ENCODE measurements around the gene CDC20.
A peak's percentile ranks its signal among the peaks of the same experiment; 100 is the strongest.

CDC20 gene

DNA sequence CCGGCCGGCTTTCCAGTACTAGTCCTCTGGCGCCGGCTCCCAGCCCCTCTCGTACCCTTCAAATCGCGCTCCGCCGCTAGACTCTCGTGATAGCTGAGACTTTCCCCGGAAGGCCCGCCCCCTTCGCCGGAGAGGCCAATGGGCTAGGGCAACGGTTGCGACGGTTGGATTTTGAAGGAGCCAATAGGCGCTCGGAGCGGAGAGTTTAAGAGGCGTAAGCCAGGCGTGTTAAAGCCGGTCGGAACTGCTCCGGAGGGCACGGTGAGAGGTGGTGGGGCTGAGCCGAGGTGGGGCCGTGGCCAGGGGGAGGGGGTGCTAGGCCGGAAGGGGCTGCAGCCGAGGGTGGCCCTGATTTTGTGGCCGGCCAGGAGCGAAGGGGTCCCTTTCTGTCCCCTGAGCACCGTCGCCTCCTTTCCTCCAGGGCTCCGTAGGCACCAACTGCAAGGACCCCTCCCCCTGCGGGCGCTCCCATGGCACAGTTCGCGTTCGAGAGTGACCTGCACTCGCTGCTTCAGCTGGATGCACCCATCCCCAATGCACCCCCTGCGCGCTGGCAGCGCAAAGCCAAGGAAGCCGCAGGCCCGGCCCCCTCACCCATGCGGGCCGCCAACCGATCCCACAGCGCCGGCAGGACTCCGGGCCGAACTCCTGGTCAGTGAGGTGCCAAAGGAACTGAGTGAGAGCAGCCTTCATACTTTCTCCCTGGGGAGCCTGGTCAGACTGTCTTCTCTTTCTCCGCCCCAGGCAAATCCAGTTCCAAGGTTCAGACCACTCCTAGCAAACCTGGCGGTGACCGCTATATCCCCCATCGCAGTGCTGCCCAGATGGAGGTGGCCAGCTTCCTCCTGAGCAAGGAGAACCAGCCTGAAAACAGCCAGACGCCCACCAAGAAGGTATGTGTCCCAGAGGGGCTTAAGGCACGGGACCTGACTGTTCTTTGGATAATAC, at the start of gene CDC20:
Gene CDC20 (plus strand): TSS at position 236 of the 948 bp plus-strand sequence. CDS start 235 bp downstream, at position 471.
- peak; percentile 86 for DNase-seq

DNA sequence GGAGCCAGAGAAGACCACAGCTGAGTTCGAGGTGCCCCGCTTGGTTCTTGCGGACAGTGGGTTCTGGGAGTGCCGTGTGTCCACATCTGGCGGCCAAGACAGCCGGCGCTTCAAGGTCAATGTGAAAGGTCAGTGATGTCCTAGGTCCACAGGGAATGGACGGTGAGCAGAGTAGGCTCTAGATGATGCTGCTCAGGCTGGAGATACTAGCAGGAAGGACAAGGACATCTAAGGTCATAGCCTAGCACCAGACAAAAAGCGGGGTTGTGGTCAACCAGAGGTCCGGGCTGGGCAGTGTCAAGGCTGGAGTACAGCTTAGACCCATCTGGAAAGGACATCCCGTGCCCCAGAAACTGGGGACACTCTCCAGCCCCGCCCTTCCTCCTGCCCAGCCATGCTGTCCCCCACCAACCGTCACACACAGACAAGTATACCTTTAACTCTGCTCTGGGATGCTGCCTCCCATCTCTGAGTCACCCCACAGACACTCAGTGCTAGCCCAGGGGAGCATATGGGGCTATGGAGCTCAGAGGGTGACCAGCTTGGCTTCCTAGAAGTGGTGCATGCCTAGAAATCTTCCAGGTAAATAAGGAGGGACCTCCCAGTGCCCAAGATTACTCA, 49.3 kb upstream of the CDC20 start:
- DNase-seq, result no peak

DNA sequence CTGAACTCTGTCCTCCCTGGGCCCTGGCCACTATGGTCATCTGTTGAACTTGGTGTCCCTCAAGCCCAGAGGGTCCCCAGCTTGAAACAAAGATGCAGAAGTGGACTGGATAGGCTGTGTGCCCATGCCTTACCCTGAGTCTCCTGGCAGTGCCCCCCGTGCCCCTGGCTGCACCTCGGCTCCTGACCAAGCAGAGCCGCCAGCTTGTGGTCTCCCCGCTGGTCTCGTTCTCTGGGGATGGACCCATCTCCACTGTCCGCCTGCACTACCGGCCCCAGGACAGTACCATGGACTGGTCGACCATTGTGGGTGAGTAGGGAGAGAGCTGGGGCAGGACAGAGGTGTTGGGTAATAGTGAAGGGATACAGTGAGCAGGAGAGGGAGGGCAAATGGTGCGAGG, 47.3 kb upstream of the CDC20 start:
- DNase-seq, result no peak

DNA sequence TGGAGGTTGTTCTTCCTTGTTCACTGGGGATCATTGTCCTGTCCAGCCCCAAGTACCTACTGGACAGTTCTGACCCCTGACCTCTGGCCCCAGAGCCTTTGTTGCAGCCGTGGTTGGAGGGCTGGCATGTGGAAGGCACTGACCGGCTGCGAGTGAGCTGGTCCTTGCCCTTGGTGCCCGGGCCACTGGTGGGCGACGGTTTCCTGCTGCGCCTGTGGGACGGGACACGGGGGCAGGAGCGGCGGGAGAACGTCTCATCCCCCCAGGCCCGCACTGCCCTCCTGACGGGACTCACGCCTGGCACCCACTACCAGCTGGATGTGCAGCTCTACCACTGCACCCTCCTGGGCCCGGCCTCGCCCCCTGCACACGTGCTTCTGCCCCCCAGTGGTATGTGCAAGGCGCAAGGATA, 46.6 kb upstream of the CDC20 start:
- no peak for DNase-seq

DNA sequence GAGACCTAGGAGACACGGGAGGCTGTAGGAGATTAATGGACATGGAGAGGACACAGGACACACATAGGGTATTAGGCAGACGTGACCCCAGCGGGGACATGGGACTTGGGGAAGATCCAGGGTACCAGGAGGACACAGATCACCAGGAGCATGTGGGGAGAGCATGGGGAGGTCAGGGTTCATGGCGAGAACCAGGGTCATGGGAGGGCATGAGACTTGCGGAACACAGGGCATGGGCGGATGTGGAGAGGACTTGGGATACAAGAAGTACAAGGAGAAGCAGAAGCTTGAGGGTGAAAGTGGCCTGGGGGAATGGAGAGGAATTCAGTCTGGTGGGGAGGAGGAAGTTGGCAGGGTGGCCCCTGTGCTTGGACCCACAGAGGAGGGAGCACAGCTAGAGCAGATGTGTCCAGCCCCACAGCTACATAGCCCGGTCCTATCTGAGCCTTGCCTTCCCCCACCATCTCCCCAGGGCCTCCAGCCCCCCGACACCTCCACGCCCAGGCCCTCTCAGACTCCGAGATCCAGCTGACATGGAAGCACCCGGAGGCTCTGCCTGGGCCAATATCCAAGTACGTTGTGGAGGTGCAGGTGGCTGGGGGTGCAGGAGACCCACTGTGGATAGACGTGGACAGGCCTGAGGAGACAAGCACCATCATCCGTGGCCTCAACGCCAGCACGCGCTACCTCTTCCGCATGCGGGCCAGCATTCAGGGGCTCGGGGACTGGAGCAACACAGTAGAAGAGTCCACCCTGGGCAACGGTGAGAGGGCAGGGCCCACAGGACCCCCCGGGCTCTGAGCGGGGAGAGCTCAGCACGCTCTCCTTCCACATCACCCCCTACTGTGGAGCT, 45.9 kb upstream of the CDC20 start:
- no peak for DNase-seq

DNA sequence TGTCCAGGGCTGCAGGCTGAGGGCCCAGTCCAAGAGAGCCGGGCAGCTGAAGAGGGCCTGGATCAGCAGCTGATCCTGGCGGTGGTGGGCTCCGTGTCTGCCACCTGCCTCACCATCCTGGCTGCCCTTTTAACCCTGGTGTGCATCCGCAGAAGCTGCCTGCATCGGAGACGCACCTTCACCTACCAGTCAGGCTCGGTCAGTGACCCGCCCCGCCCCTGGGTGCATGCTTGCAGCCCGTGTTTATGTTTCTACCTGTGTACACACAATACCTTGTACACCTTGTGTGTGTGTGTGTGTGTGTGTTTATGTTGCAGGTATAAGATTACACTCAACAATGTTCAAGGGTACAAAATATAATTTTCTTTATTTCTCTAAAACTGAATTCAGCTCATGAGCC, 45.0 kb upstream of the CDC20 start:
- DNase-seq, result no peak

DNA sequence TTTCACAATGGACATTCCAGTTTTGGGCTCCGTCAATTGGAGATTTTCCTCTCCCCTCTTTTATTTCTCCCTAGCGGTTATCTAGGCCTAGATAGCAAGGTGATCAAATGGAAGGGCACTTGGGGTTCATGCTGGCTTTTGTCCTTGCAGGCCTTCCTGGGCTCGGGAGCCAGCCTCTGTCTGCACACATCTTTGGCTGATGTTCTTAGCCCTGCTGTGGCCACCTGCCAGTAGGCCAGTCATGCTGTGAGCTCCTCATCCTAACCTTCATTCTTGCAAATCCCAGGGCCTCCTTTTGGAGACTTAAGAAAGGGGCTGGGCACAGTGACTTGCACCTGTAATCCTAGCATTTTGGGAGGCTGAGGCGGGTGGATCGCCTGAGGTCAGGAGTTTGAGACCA, 44.5 kb upstream of the CDC20 start:
- DNase-seq, result no peak

DNA sequence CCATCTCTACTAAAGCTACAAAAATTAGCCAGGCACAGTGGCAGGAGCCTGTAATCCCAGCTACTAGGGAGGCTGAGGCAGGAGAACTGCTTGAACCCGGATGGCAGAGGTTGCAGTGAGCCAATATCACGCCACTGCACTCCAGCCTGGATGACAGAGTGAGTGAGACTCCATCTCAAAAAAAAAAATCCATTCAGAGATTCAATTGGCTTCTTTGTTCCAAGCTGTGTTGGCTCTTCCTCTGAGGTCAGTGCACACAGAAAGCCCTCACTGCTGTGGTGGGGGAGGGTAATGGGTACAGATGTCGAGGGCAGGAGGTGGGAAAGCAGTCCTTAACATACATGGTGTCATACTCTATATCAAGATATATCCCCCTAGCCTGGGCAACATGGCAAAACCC, 43.3 kb upstream of the CDC20 start:
- DNase-seq, result no peak

DNA sequence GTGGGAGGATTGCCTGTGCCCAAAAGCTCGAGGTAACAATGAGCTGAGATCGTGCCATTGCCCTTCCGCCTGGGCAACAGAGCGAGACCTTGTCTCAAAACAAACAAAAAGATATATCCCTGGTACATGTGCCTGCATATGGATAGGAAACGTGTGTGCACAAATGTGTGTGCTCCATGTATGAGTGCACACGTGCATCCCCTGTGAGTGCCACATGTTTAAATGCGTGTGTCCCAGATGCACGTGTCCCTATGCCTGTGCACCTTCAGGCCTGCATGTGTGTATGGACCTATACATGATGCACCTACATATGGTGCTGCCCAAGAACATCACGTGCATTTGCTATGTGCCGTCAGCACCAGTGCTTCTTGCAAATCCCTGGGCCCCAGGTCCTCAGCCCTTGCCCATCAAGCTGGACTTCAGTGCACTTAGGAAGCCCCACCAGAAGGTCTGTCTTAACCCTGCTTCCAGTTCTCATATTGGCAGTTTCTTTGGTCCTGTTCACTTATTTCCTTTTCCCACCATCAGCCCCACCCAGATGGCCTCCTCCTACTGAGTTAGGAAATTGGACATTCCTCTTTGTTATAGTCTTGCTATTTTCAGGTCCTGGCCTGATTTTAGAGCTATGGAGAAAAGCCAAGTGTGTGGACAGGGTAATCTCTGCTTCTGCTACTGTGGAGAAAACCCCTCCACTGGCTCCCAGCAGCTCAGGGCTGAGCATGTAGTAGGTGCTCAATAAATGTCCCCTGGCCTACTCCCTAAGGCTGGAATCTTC, 42.6 kb upstream of the CDC20 start:
- no peak for DNase-seq

DNA sequence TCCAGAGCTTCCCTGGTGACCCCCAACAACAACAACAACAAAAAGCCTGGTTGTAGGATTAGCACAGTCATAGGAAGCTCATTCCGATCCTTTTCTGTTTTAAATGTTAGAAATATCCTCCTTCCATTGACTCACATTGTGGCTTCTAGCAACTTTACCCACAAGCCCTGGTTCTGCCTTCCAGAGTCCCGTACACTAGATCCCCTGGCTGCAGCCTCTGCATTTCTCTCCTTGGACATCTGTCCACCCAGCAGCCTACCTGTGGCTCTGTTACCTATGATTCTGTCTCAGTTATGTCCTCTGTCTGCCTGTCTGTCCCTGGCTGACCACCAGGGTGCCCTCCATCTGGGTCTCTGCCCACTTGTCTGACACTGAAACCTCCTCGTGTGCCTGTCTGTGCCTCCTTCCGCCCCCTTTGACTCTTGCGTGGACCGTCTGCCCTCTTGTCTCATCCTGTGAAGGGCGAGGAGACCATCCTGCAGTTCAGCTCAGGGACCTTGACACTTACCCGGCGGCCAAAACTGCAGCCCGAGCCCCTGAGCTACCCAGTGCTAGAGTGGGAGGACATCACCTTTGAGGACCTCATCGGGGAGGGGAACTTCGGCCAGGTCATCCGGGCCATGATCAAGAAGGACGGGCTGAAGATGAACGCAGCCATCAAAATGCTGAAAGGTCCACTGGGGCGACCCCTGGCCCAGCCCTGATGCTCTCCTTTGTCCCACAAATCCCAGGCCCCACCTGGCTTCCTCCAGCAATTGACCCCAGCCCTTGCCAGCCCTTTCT, 41.9 kb upstream of the CDC20 start:
- DNase-seq, result no peak

DNA sequence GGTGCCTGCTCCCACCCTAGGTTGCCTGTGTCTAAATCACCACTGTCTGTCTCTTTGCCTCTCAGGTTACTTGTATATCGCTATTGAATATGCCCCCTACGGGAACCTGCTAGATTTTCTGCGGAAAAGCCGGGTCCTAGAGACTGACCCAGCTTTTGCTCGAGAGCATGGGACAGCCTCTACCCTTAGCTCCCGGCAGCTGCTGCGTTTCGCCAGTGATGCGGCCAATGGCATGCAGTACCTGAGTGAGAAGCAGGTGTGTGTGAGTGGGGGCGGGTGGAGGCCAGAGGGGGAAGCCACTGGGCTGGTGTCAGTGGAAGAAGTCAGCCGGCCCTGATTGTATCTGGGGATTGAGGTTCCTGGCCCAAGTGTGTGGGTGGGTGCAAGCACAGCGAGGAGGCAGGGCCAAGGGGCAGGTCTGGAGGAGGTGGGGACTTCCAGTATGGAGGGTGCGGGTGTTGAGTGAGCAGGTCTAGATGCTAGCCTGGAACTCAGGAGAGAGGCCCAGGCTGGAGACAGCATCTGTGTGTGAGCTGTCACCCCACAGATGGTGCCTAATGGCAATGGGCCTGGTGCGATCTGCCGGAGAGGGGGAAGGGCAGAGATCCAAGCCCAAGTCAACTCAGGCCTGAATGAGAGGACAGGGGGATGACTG, 40.8 kb upstream of the CDC20 start:
- DNase-seq, result no peak

DNA sequence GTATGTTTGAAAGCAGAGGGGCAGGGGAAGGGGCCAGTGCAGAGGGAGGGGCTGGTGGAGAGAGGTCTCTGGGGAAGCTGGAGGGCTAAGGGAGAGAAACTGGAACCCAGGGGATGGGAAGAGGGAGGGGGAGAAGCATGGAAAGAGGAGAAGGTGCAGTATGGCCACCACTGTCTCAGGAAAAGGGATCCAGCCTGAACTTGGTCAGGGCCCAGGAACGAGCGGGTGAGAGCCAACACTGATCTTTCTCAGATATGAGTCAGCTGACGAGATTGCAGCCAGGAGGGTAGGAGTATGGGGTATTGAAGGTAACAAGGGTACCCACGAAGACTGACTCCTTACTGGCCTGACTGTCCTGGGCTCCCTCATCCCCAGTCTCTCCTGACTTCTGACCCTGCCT, 40.0 kb upstream of the CDC20 start:
- DNase-seq, result no peak

DNA sequence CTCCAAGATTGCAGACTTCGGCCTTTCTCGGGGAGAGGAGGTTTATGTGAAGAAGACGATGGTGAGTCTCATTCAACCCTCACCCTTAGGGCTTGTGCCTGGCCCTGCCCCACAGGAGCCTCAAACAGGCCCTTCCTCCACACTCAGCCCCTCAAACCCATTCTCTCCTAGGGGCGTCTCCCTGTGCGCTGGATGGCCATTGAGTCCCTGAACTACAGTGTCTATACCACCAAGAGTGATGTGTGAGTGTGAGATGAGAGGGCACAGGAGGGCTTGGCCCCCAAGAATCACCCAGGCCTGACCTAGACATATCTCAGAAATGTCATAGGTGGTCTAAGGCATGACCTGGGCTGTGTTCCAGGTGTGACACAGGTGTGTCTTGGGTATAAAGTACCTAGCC, 39.5 kb upstream of the CDC20 start:
- no peak for DNase-seq

DNA sequence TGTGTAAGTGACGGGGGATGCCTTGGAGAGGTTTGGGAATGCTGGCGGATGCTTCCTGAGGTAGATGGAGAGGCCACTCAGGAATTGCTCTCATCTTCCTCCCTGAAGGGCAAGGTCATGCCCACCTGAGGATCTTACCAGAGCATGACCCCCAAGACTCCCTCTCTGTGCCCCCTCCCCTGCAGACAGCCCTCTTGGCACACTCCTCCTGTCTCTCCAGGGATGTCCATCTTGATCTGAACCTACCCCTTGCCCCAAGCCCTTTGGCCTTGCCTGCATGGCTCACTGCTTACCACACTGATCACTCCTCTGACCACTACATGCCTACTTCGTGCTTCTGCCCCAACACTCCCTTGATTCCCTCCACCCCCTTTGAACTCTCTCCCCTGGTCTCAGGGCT, 39.0 kb upstream of the CDC20 start:
- no peak for DNase-seq

DNA sequence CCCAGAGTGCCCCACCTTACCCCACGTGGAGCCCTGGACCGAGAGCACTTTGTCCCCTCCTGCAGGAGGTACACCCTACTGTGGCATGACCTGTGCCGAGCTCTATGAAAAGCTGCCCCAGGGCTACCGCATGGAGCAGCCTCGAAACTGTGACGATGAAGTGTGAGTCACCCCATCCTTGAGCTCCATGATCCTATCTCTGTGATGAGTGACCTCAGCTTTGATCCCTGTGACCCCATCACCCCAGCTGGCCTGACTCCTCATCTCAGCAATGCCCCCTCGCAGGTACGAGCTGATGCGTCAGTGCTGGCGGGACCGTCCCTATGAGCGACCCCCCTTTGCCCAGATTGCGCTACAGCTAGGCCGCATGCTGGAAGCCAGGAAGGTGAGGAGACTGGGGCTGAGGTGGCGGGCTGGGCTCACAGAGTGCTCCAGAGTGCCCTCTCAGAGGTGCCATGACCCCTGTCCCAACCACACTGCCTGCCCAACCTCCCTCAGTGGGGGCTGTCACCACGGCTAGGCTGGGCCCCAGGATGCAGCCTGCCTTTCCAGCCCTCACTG, 37.4 kb upstream of the CDC20 start:
- DNase-seq, result no peak

DNA sequence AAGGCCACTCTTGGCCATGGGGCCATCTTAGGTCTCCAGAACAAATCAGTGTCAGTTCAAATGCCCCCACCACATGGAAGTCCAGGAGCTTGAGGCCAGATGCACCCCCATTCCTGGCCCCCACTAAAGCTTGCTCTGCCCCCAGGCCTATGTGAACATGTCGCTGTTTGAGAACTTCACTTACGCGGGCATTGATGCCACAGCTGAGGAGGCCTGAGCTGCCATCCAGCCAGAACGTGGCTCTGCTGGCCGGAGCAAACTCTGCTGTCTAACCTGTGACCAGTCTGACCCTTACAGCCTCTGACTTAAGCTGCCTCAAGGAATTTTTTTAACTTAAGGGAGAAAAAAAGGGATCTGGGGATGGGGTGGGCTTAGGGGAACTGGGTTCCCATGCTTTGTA, 36.3 kb upstream of the CDC20 start:
- no peak for DNase-seq

DNA sequence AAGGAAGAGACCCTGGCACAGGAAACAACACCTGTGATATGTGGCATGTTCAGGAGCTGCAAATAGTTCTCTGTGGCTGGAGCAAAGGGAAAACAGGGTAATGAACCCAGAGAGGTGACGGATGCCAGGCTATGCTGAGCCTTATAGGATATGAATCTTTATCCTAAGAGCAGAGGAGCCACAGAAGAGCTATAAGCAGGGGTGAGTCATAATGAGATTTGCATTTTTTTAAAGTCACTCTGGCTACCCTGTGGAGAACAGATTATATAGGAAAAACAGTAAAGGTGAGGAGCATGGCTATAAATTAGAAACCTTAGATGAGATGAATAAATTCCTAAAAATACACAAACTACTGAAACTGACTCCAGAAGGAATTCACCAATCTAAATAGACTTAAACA, 34.0 kb upstream of the CDC20 start:
- no peak for DNase-seq

DNA sequence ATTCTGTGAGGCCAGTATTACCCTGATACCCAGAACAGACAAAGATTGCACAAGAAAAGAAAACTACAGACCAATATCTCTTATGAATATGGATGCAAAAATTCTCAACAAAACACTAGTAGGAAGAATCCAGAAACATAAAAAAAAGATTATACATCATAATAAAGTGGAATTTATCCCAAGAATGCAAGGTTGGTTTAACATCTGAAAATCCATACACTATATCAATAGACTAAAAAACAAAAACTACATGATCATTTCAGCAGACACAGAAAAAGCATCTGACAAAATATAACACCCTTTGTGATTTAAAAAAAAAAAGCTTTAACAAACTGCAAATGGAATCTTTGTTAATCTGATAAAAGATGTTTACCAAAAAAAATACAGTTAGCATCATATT, 33.4 kb upstream of the CDC20 start:
- no peak for DNase-seq

DNA sequence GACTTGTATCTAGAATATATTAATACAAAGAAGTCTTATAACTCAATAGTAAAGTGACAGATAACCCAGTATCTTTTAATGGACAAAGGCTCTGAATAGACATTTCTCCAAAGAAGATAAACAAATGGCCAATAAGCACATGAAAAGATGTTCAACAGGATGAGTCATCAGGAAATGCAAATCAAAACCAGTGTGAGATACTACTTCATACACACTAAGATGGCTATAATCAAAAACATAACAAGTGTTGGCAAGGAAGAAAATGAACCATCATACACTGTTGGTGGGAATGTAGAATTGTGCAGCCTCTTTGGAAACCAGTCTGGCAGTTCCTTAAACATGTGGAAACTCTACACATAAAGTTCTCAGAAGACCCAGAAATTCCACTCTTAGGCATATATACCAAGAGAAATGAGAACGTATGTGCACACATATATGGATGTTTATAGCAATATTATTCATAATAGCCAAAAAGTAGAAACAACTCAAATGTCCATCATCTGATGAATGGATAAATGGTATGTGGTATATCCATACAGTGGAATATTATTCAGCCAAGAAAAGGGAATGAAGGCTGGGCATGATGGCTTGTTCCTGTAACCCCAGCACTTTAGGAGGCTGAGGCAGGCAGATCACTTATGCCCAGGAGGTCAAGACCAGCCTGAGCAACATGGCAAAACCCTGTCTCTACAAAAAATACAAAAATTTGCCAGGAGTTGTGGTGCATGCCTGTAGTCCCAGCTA, 31.1 kb upstream of the CDC20 start:
- no peak for DNase-seq

Data from NCI-H1436 treated with DMSO at 0.1 percent for 48 hours (cell line).